Body of pancreas (tissue), 4 donors: Measurements from ENCODE around the gene TMEM107.

Experiments
- POLR2A ChIP-seq, 3 donors: fragments of 450-650 bp; IDR thresholded peaks; one replicate each; pipeline ENCODE4 v1.6.1; 2016; ENCODE audit warnings: antibody characterized with exemption in 3 of 3, mild to moderate bottlenecking in 2 of 3
- TF ChIP-seq, protein P1 (sequence below), 7 experiments: fragments of 450-650 bp in 4 of 7; fragments of 200-600 bp in 3 of 7; sonication (generic) in 3 of 7; IDR thresholded peaks; one replicate each; pipeline ENCODE4 v1.5.1; 2016 to 2019; ENCODE audit warnings: antibody characterized with exemption in 7 of 7

DNA sequence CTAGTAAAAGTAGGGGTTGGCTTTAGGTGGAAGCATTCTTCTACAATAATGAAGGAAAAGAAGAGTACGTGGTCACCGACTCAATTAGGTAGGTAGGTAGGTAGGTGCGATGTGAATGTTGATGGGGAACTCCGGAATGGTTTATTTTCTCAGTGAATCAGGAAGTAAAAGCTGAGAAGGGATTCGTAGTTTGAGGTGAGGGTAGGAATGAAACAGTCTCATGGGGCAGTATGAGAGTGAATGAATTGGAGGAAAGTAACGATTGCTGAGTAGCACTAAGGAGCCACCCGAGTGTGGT, 37.9 kb downstream of the TMEM107 start:
- no peak for TF ChIP-seq POLR2A (IDR thresholded peaks at IDR 0.05)
- TF ChIP-seq, protein P1, sequence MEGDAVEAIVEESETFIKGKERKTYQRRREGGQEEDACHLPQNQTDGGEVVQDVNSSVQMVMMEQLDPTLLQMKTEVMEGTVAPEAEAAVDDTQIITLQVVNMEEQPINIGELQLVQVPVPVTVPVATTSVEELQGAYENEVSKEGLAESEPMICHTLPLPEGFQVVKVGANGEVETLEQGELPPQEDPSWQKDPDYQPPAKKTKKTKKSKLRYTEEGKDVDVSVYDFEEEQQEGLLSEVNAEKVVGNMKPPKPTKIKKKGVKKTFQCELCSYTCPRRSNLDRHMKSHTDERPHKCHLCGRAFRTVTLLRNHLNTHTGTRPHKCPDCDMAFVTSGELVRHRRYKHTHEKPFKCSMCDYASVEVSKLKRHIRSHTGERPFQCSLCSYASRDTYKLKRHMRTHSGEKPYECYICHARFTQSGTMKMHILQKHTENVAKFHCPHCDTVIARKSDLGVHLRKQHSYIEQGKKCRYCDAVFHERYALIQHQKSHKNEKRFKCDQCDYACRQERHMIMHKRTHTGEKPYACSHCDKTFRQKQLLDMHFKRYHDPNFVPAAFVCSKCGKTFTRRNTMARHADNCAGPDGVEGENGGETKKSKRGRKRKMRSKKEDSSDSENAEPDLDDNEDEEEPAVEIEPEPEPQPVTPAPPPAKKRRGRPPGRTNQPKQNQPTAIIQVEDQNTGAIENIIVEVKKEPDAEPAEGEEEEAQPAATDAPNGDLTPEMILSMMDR (IDR thresholded peaks at IDR 0.05) = no peak
